GM12865 (cell line): Measurements from ENCODE around the gene ZIK1.

Source experiments
- DNase-seq: peaks from one replicate; pipeline ENCODE4 v3.0.0; 2010; ENCODE audit warnings: low read depth
- H3K4me3 ChIP-seq: 2 replicates; pipeline ENCODE4 v1.5.1; 2011; ENCODE audit warnings: mild to moderate bottlenecking, low read depth, low read length, control low read depth
- CTCF ChIP-seq: IDR thresholded peaks from 2 replicates; pipeline ENCODE4 v1.5.1; 2011; ENCODE audit warnings: low read length, control low read depth, low read depth, inconsistent platforms; ENCODE audit not compliant: insufficient read depth; ENCODE audit errors: missing control alignments

Gene ZIK1

GRCh38 chr19:57633832-57634131, 49.8 kb downstream of the ZIK1 start:
- TF ChIP-seq CTCF = no peak
- no peak for DNase-seq
- H3K4me3 ChIP-seq = peak overlapping the region; percentile 78

- TF ChIP-seq CTCF = no peak
- no peak overlapping the region for H3K4me3 ChIP-seq
- no peak for DNase-seq
These were observed 53.4 kb downstream of the ZIK1 start for GRCh38 chr19:57637379-57637778.

GRCh38 chr19:57641715-57642234, 57.8 kb downstream of the ZIK1 start:
- no peak for TF ChIP-seq CTCF
- no peak overlapping the region for H3K4me3 ChIP-seq
- no peak for DNase-seq

GRCh38 chr19:57642396-57643046, 58.6 kb downstream of the ZIK1 start:
- DNase-seq = no peak
- no peak for TF ChIP-seq CTCF
- no peak overlapping the region for H3K4me3 ChIP-seq
